Measurements from ENCODE around the gene UGT1A1. TPM values are rescaled to one million over a fixed set of nuclear protein-coding genes. Genes with fewer than 3 reads are reported as not detected.
A peak's percentile ranks its signal among the peaks of the same experiment; 100 is the strongest.

Gene UGT1A1
- total and polyA plus RNA-seq, 7 experiments from 2014 or later, result not detected

GRCh38 chr2:233800208-233800607 is 40.1 kb downstream of the UGT1A1 start:
- DNase-seq, result no peak
- CTCF ChIA-PET, result no interaction called here
- H3K4me3 ChIP-seq (ENCODE audit: low read length), result no peak overlapping the region

GRCh38 chr2:233801357-233802131 is 41.5 kb downstream of the UGT1A1 start:
- Histone ChIP-seq H3K4me3 (ENCODE audit: low read length) (no peak overlapping the region), H3K27me3 (ENCODE audit: control insufficient read depth in 2 of 2, insufficient read depth in 2 of 2, low read length in 2 of 2) (no peaks in the 10 kb centered on the region), H3K9me3 (ENCODE audit: control insufficient read depth in 2 of 3, low read length in 3 of 3) (no peaks in the 10 kb centered on the region), H3K4me1 (ENCODE audit: control insufficient read depth in 2 of 2, insufficient read depth in 2 of 2, low read length in 2 of 2) (no peaks in the 10 kb centered on the region), H3K36me3 (ENCODE audit: control insufficient read depth in 2 of 3, insufficient read depth in 3 of 3, low read length in 3 of 3) (no peaks in the 10 kb centered on the region), H3K27ac (ENCODE audit: low read depth, low read length) (no peak overlapping the region)
- DNase-seq, result peak in 1 of 9 donors; percentile 11
- H3K4me1 Mint-ChIP-seq, result peaks cover 0 to 2% (median 0%) of the 10 kb centered on the region in 7 donors
- H3K27ac Mint-ChIP-seq, result no peak overlapping the region
- ChIA-PET POLR2A (no interaction called here), CTCF (no interaction called here)
- H3K36me3 Mint-ChIP-seq, result no peaks in the 10 kb centered on the region
- intact Hi-C loops (cut with micrococcal nuclease), result no loop called here
- no peak overlapping the region for H3K4me3 Mint-ChIP-seq
- no peak for ATAC-seq
- H3K9me3 Mint-ChIP-seq, result no peaks in the 10 kb centered on the region
- peaks cover 7 to 20% (median 15%) of the 10 kb centered on the region in 5 donors for H3K27me3 Mint-ChIP-seq

More at GRCh38 chr2:233800208-233800607, 40.1 kb downstream of the UGT1A1 start:
- no peaks in the 10 kb centered on the region for H3K9me3 ChIP-seq (ENCODE audit: control insufficient read depth in 2 of 3, low read length in 3 of 3)
- H3K27ac ChIP-seq (ENCODE audit: low read depth, low read length), result no peak overlapping the region
- no peaks in the 10 kb centered on the region for H3K4me1 ChIP-seq (ENCODE audit: control insufficient read depth in 2 of 2, insufficient read depth in 2 of 2, low read length in 2 of 2)
- H3K36me3 ChIP-seq (ENCODE audit: control insufficient read depth in 2 of 3, insufficient read depth in 3 of 3, low read length in 3 of 3), result no peaks in the 10 kb centered on the region
- Mint-ChIP-seq H3K27ac (no peak overlapping the region), H3K4me1 (peaks cover 0 to 2% (median 0%) of the 10 kb centered on the region in 7 donors), H3K27me3 (peaks cover 2 to 20% (median 15%) of the 10 kb centered on the region in 5 donors), H3K9me3 (no peaks in the 10 kb centered on the region), H3K36me3 (no peaks in the 10 kb centered on the region), H3K4me3 (no peak overlapping the region)
- intact Hi-C loops (cut with micrococcal nuclease), result no loop called here
- ATAC-seq, result no peak
- POLR2A ChIA-PET, result no interaction called here
- no peaks in the 10 kb centered on the region for H3K27me3 ChIP-seq (ENCODE audit: control insufficient read depth in 2 of 2, insufficient read depth in 2 of 2, low read length in 2 of 2)

GRCh38 chr2:233802132-233802815 is 42.2 kb downstream of the UGT1A1 start:
- Mint-ChIP-seq H3K4me1 (peaks cover 0 to 2% (median 0%) of the 10 kb centered on the region in 7 donors), H3K9me3 (no peaks in the 10 kb centered on the region), H3K27ac (no peak overlapping the region), H3K27me3 (peaks cover 7 to 20% (median 15%) of the 10 kb centered on the region in 5 donors), H3K4me3 (no peak overlapping the region), H3K36me3 (no peaks in the 10 kb centered on the region)
- Histone ChIP-seq H3K4me3 (ENCODE audit: low read length) (no peak overlapping the region), H3K4me1 (ENCODE audit: control insufficient read depth in 2 of 2, insufficient read depth in 2 of 2, low read length in 2 of 2) (no peaks in the 10 kb centered on the region), H3K27ac (ENCODE audit: low read depth, low read length) (no peak overlapping the region), H3K9me3 (ENCODE audit: control insufficient read depth in 2 of 3, low read length in 3 of 3) (no peaks in the 10 kb centered on the region), H3K27me3 (ENCODE audit: control insufficient read depth in 2 of 2, insufficient read depth in 2 of 2, low read length in 2 of 2) (no peaks in the 10 kb centered on the region), H3K36me3 (ENCODE audit: control insufficient read depth in 2 of 3, insufficient read depth in 3 of 3, low read length in 3 of 3) (no peaks in the 10 kb centered on the region)
- ATAC-seq (no peak), DNase-seq (peak in 1 of 9 donors; percentile 0)
- ChIA-PET POLR2A (no interaction called here), CTCF (no interaction called here)
- intact Hi-C loops (cut with micrococcal nuclease), result no loop called here

GRCh38 chr2:233803292-233803911 is 43.3 kb downstream of the UGT1A1 start:
- intact Hi-C loops (cut with micrococcal nuclease), result no loop called here
- H3K27me3 ChIP-seq (ENCODE audit: control insufficient read depth in 2 of 2, insufficient read depth in 2 of 2, low read length in 2 of 2), result no peaks in the 10 kb centered on the region
- peaks cover 0 to under 1% (median 0%) of the 10 kb centered on the region in 7 donors for H3K4me1 Mint-ChIP-seq
- no peaks in the 10 kb centered on the region for H3K4me1 ChIP-seq (ENCODE audit: control insufficient read depth in 2 of 2, insufficient read depth in 2 of 2, low read length in 2 of 2)
- H3K27ac ChIP-seq (ENCODE audit: low read depth, low read length), result no peak overlapping the region
- DNase-seq, result peak in 1 of 9 donors; percentile 1
- H3K27ac Mint-ChIP-seq, result no peak overlapping the region
- no peaks in the 10 kb centered on the region for H3K36me3 Mint-ChIP-seq
- no peaks in the 10 kb centered on the region for H3K9me3 ChIP-seq (ENCODE audit: control insufficient read depth in 2 of 3, low read length in 3 of 3)
- no peaks in the 10 kb centered on the region for H3K9me3 Mint-ChIP-seq
- no peak for ATAC-seq
- ChIA-PET POLR2A (no interaction called here), CTCF (no interaction called here)
- H3K36me3 ChIP-seq (ENCODE audit: control insufficient read depth in 2 of 3, insufficient read depth in 3 of 3, low read length in 3 of 3), result no peaks in the 10 kb centered on the region
- H3K27me3 Mint-ChIP-seq, result peaks cover 7 to 20% (median 15%) of the 10 kb centered on the region in 5 donors
- no peak overlapping the region for H3K4me3 ChIP-seq (ENCODE audit: low read length)
- H3K4me3 Mint-ChIP-seq, result no peak overlapping the region

- Histone ChIP-seq H3K27ac (ENCODE audit: low read depth, low read length) (no peak overlapping the region), H3K27me3 (ENCODE audit: control insufficient read depth in 2 of 2, insufficient read depth in 2 of 2, low read length in 2 of 2) (no peaks in the 10 kb centered on the region), H3K9me3 (ENCODE audit: control insufficient read depth in 2 of 3, low read length in 3 of 3) (no peaks in the 10 kb centered on the region), H3K36me3 (ENCODE audit: control insufficient read depth in 2 of 3, insufficient read depth in 3 of 3, low read length in 3 of 3) (no peaks in the 10 kb centered on the region), H3K4me3 (ENCODE audit: low read length) (no peak overlapping the region), H3K4me1 (ENCODE audit: control insufficient read depth in 2 of 2, insufficient read depth in 2 of 2, low read length in 2 of 2) (no peaks in the 10 kb centered on the region)
- DNase-seq (peak in 2 of 9 donors; percentile 0 to 17), ATAC-seq (no peak)
- intact Hi-C loops (cut with micrococcal nuclease), result no loop called here
- CTCF ChIA-PET, result no interaction called here
- no peaks in the 10 kb centered on the region for H3K36me3 Mint-ChIP-seq
- H3K27ac Mint-ChIP-seq, result no peak overlapping the region
- POLR2A ChIA-PET, result no interaction called here
- H3K4me3 Mint-ChIP-seq, result no peak overlapping the region
- no peaks in the 10 kb centered on the region for H3K4me1 Mint-ChIP-seq
- H3K9me3 Mint-ChIP-seq, result no peaks in the 10 kb centered on the region
- H3K27me3 Mint-ChIP-seq, result peaks cover 9 to 20% (median 17%) of the 10 kb centered on the region in 5 donors
Observed at GRCh38 chr2:233803994-233804393, 43.9 kb downstream of the UGT1A1 start.

- Mint-ChIP-seq H3K4me3 (no peak overlapping the region), H3K27me3 (peaks cover 9 to 34% (median 20%) of the 10 kb centered on the region in 5 donors), H3K9me3 (no peaks in the 10 kb centered on the region), H3K4me1 (no peaks in the 10 kb centered on the region), H3K36me3 (no peaks in the 10 kb centered on the region), H3K27ac (no peak overlapping the region)
- Histone ChIP-seq H3K36me3 (ENCODE audit: control insufficient read depth in 2 of 3, insufficient read depth in 3 of 3, low read length in 3 of 3) (no peaks in the 10 kb centered on the region), H3K27me3 (ENCODE audit: control insufficient read depth in 2 of 2, insufficient read depth in 2 of 2, low read length in 2 of 2) (no peaks in the 10 kb centered on the region), H3K9me3 (ENCODE audit: control insufficient read depth in 2 of 3, low read length in 3 of 3) (no peaks in the 10 kb centered on the region), H3K4me3 (ENCODE audit: low read length) (no peak overlapping the region), H3K27ac (ENCODE audit: low read depth, low read length) (no peak overlapping the region), H3K4me1 (ENCODE audit: control insufficient read depth in 2 of 2, insufficient read depth in 2 of 2, low read length in 2 of 2) (no peaks in the 10 kb centered on the region)
- ATAC-seq, result no peak
- ChIA-PET CTCF (interaction anchor here (0.7 kb wide), 1 partner anchor 347 kb away, joined by 3 read pairs; no protein-coding TSS in a partner anchor), POLR2A (no interaction called here)
- peak in 2 of 9 donors; percentile 1 to 14 for DNase-seq
- intact Hi-C loops (cut with micrococcal nuclease), result no loop called here
Observed at GRCh38 chr2:233807215-233807865, 47.3 kb downstream of the UGT1A1 start.

Data from naive thymus-derived CD4-positive, alpha-beta T cell (primary cell).